Smooth muscle cell of the brain vasculature (primary cell): Measurements from ENCODE around the gene TWNK.
"Not testable (repeated sequence)": the region's sequence is repeated elsewhere in the genome, so short reads cannot be mapped to it uniquely, and the experiment has no call there.

Experiments used
- DNase-seq: peaks from one replicate; pipeline ENCODE4 v3.0.0-alpha.2; 2012; ENCODE audit warnings: low read depth, low spot score

The TWNK gene

DNA sequence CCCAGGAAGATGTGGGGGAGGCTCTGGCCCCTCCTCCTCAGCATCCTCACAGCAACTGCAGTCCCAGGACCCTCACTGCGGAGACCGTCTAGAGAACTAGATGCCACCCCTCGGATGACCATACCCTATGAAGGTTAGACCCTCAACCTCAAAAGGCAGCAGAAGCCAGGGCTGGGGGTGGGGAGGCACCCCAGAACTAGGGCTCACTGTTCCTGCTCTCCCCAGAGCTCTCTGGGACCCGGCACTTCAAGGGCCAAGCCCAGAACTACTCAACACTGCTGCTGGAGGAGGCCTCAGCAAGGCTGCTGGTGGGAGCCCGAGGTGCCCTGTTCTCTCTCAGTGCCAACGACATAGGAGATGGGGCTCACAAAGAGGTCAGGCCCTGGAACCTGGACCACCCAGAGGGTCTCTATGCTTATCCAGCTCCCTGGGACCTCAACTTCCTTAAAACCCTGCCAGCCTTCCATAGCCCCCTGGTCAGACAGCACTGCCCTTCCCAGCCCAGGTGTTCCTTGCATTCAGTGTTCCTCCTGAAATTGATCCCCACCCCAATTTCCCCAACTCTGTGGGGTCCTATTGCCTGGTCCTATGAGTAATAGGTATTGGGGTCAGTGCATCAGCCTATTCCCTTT, 14.3 kb upstream of the TWNK start:
- DNase-seq, result no peak

GRCh38 chr10:100975397-100975796, 11.9 kb upstream of the TWNK start:
- DNase-seq, result not testable (repeated sequence)

DNA sequence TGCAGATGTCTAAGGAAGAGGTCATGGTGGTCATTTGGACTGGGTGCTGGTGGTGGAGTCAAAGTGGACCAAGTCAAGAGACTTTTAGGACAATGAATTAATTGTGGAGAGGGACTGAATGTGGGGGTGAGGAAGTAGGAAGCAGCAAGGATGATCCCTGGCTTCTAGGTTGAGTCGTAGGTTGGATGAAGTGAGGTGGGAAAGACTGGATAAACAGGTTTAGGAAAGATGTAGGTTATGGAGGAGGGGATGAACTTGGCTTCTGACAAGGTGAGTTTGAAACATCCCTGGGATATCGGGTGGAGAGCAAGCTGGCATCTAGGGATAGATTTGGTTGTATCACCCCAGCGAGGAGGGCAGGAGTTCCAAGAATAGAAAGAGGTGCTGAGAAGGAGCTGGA, 10.4 kb upstream of the TWNK start:
- DNase-seq, result no peak

- no peak for DNase-seq
Measured at GRCh38 chr10:100977436-100977835, 9.9 kb upstream of the TWNK start.

GRCh38 chr10:100978121-100978900, 9.0 kb upstream of the TWNK start:
- DNase-seq, result no peak

DNA sequence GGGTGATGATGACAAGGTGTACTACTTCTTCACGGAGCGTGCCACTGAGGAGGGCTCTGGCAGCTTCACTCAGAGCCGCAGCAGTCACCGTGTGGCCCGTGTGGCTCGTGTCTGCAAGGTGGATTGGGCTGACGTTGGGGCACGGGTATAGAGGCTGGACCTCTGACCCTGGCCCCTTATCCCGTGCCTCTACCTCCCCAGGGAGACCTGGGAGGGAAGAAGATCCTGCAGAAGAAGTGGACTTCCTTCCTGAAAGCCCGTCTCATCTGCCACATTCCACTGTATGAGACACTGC, 8.5 kb upstream of the TWNK start:
- DNase-seq, result no peak

- DNase-seq, result no peak
Measured at GRCh38 chr10:100979791-100980272, 7.5 kb upstream of the TWNK start.

DNA sequence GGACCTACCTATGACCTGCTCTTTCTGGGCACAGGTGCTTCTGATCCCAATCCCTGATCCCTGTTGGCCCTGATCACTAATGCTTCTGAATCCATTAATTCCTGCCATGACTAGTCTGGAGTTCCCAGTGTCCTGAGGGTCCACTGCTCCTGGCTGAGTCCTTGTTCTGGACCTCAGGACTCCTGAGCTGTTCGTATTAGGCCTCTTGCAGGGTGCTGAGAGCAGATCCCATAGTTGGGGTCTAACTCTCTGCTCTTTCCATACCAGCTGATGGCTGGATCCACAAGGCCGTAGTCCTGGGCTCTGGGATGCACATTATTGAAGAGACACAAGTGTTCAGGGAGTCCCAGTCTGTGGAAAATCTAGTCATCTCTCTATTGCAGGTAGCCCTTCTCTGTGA, 7.0 kb upstream of the TWNK start:
- DNase-seq, result no peak

DNA sequence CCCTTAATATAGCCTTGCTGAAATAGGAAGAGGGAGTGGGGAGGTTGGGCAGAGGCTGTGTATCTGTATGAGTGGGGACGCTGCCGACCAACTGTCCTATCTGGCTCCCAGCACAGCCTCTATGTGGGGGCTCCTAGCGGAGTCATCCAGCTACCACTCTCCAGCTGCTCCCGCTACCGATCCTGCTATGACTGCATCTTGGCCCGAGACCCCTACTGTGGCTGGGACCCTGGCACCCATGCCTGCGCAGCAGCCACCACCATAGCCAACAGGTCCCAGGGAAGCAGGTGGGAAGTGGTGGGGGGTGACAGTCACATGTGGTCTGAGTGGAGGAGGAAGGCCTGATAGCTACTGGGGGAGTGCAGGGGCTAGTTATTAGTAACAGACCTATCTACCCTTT, 6.6 kb upstream of the TWNK start:
- no peak for DNase-seq

- DNase-seq, result no peak
Measured at GRCh38 chr10:100981178-100981772, 6.1 kb upstream of the TWNK start.

DNA sequence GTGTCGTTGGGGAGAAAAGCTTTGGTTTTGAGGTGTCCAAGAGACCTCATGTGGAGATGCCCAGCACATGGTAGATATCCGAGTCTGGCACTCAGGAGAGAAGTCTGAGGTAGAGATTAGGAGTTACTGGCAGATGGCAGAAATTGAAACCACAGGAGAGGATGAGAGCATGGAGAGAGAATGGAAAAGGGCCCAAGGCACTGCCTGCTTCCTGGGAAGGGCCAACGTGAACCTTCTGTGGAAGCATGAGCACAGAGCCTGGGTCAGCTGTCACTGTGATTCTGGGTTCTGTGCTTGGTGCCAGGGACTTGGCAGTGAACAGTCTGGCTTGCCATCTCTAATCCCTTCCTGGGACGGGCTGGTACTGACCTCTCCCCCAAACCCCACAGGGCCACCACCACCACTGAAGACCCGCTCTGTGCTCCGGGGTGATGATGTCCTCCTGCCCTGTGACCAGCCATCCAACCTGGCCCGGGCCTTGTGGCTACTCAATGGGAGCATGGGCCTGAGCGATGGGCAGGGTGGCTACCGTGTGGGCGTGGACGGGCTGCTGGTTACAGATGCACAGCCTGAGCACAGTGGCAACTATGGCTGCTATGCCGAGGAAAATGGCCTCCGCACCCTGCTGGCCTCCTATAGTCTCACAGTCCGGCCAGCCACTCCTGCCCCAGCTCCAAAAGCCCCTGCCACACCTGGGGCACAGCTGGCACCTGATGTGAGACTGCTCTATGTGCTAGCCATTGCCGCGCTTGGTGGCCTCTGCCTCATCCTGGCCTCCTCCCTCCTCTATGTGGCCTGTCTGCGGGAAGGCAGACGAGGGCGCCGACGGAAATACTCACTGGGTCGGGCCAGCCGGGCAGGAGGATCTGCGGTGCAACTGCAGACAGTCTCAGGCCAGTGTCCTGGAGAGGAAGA, 4.2 kb upstream of the TWNK start:
- DNase-seq, result no peak

GRCh38 chr10:100983868-100984671, 3.3 kb upstream of the TWNK start:
- no peak for DNase-seq

- no peak for DNase-seq
Measured at GRCh38 chr10:100984672-100985177, 2.6 kb upstream of the TWNK start.

GRCh38 chr10:100985336-100985735, 2.0 kb upstream of the TWNK start:
- DNase-seq, result no peak

- DNase-seq, result no peak
Measured at GRCh38 chr10:100986623-100986951, 756 bp upstream of the TWNK start.

DNA sequence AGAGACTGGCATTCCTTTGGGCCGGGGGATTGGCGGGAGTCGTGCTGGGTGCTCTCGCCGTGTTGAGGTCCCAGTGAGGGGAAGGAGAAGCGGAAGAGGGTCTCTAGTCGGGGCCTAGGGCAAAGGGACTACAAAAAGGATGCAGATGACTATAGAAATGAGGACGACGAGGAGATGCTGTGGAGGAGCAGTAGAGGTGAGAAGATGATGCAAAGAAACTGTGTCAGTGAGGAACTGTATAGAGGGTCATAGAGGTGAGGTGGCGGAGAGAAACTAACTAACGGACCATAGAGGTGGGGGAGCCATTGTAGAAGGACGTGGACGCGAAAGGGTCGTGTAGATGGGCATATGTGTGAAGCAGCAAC, 324 bp downstream of the TWNK start:
- DNase-seq, result no peak

GRCh38 chr10:100988166-100988565, 823 bp downstream of the TWNK start:
- DNase-seq, result no peak

- no peak for DNase-seq
Measured at GRCh38 chr10:100989088-100989487, 1.7 kb downstream of the TWNK start.

- no peak for DNase-seq
Measured at GRCh38 chr10:100993986-100994708, 6.8 kb downstream of the TWNK start.

GRCh38 chr10:100995181-100995580, 7.8 kb downstream of the TWNK start:
- DNase-seq, result no peak
